ENCODE results near the gene TSSK3.
"Not testable (repeated sequence)": the region's sequence is repeated elsewhere in the genome, so short reads cannot be mapped to it uniquely, and the experiment has no call there.

TSSK3 gene

DNA sequence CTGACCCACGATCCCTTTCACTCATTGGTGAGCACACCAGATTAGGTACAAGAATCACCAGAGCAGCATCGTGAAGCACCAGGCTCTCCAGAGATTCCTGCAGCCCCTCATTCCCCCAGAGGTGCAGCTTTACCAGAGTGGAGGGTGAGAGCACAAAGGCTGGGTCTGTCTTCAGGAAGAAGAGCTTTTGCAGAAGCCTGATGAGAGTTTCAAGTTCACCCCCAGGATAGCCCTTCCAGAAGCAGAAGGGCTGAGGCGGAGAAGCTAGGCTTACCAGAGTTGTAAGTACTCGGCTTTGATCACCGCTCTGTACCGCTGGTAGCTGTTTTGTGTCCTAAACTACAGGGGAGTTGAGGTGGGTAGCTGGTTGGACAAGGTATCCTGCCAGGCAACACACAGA lies 3.1 kb downstream of the TSSK3 start:
- no peak for DNase-seq

DNA sequence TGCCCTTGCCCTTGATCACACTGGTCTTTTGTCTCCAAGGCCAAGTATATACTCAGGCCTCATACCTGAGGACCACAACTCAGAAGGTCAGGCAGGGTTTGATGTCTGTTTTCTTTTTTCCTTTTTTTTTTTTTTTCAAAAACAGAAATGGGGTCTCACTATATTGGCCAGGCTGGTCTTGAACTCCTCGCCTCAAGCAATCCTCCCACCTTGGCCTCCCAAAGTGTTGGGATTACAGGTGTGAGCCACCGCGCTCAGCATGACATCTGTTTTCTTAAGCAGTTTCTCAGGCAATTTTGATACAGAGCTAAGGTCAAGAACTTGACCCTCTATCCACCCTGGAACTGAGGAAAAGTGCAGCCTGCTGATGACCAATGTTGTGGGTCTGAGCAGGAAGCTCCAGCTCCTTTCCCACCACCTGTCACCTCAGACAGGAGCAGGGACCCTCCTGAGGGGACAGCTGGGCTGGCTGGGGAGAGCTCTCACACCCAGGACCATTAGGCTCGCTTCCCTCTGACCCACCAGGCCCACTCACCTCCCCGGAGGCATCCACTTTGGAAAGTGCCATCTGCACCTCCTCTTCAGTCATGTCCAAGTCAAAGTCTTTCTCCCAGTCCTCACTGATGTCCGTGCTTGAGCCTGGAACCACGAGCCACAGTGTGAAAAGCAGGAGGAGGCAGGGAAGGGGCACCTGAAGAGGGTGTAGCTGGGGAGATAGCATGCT lies 5.7 kb downstream of the TSSK3 start:
- no peak for DNase-seq

DNA sequence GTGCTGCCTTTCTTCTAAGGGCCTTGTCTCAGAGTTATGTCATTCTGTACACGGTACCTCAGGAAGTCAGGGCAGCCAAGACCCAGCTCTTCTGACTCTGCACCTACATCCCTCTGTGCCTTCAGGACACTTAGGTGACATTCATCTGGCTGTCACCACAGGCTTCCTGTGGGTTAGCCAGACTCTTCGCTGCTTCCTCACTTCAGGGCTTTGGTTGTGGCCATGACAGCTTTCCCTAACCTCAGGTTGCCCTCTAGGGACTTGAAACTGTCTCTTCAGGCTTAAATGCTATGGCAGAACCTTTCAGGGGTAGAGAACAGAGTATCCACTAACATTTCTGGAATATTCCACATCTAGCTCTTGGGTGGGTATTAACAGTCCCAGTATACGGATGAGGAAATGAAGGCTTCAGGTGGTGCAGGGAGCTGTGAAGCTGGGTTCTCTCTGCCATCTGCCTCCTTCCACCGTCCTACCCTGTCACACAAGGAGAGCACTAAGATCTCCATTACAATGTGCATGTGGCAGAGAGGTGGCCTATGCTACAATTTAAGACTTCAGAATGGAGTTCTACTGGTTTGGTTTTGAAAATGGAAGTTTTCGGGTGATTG lies 9.9 kb downstream of the TSSK3 start:
- no peak for DNase-seq

DNA sequence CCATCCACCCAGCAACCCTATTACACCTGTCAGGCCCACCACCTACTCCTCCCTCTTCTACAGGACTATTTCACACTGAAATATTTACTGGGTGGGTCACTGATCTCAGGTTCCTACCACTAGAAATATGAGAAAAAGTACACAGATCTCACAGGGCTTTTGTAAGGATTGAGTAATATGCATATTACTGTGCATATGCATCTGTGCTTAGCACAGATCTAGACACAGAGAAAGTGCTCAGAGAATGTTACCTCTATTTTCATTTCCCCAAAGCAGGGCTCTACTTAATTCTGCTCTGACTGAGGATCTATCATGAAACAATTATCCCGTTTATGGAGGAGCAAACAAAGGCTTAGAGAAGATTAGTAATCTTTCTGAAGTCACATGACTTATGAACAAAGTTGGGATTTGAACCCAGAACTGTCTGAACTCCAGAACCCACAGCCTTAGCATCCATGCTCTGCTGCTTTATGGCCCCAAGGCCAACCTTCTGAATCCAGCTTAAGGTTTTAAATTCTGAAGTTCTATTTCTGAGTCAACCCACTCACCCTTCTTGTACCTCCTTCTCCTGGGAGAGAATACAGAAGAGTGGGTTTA lies 11.8 kb downstream of the TSSK3 start:
- no peak for DNase-seq

DNA sequence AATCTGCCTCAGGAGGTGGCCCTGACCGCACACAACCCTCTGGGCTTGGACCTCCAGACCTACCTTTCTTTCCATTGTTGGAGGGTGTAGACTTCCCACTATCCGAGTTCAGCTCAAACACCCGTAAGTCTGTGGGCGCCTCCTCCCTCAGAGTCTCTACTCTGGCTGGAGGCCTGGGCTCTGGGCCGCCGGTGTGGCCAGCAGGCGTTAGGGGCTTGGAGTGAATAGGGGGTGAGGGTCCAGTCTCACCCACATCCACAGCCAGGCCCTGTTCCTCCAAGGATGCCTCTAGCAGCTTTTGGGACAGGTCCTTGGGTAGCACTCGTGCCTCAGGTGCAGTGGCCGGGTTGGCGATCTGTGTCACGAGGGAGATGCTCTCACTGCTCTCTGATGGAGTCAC lies 13.9 kb downstream of the TSSK3 start:
- no peak for DNase-seq

DNA sequence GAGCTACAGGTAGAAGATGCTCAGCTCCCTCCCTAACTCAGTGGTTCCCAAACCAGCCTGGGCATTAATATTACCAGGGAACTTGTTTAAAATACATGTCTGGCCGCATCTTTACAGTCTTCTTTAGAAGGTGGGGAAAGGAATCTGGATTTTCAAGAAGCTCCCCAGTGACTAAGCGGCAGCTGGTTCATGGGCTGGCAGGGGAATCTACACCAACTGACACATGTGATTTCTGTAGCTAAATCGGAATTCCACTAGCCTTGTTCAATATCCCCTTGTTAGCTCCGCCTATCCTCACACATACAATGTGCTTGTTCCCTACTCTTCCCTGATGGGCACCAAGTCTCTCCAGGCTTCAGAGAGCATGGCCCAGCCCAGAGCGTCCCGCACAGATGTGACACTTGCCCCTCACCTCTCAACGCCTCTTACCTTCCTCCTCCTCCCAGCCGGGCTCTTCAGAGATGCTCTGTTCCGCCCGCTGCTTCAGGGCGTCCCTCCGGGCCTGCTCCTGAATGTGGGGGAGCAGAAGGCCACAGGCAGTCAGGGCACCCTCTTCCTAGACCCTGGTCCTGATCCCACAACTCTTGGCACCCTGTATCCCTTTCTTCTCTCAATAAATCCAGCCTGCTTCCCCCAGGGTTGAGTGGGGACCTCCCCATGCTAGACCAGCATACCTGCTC lies 15.3 kb downstream of the TSSK3 start:
- DNase-seq, result no peak

DNA sequence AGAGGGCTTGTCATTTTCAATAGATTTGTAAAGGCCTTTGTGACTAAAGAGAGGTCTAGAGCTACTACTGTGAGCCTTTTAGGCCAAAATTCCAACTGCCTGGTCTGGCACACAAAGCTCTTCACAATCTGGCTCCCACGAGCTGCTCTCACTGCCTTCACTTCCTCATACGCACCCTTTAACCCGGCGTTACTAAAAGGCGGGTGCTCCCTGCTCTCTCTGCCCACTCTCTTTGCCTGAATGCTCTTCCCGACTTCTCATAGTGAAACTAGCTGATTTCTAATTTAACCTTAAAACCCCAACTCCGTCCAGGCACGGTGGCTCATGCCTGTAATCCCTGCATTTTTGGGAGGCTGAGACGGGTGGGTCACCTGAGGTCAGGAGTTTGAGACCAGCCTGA lies 17.7 kb downstream of the TSSK3 start:
- DNase-seq, result no peak

DNA sequence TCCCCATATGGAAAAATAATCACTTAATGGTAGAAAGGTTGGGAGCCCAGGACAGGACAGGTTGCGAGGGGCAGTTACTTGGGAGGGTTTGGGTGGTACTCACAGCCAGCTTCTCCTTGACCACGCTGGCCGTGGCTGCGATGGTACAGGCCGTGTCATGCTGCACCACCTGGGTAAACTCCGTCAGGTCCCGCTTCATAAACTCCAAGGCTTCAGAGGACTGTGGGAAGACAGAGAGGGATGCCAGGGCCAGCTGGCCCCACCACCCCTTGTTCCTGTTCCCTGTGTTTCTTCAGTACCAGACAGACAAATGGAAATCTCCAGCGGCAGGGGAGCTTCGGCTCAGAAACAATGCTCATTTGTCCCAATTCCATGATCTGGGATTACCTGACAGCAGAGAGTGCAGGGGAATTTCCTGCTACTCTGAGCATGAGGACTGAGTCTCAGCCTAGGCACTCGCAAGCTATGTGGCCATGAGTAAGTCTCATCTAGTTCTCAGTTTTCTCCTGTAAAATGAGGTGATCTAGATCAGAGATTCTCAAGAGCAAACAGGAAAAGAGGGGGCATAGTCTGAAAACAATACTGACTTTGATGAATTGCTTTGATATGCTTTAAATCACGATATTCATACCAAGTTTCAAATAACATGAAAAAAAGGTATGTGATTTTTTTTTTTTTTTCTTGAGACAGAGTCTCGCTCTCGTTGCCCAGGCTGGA lies 24.5 kb downstream of the TSSK3 start:
- no peak for DNase-seq

DNA sequence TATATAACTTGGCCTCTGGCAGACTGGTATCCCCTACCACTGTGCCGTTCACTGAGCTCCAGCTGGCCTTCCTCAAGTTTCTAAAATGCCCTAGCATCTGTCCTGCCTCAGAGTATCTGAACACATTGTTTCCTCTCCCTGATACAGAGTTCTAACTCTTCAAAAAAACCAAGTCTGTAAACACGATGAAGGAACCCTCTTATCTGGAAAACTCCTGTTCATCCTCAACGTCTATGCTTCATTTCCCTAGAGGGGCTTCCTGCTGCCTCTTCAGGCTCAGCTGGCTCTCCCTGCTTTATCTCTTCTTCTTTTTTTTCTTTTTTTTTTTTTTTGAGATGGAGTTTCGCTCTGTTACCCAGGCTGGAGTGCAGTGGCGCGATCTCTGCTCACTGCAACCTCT lies 26.3 kb downstream of the TSSK3 start:
- DNase-seq, result no peak

DNA sequence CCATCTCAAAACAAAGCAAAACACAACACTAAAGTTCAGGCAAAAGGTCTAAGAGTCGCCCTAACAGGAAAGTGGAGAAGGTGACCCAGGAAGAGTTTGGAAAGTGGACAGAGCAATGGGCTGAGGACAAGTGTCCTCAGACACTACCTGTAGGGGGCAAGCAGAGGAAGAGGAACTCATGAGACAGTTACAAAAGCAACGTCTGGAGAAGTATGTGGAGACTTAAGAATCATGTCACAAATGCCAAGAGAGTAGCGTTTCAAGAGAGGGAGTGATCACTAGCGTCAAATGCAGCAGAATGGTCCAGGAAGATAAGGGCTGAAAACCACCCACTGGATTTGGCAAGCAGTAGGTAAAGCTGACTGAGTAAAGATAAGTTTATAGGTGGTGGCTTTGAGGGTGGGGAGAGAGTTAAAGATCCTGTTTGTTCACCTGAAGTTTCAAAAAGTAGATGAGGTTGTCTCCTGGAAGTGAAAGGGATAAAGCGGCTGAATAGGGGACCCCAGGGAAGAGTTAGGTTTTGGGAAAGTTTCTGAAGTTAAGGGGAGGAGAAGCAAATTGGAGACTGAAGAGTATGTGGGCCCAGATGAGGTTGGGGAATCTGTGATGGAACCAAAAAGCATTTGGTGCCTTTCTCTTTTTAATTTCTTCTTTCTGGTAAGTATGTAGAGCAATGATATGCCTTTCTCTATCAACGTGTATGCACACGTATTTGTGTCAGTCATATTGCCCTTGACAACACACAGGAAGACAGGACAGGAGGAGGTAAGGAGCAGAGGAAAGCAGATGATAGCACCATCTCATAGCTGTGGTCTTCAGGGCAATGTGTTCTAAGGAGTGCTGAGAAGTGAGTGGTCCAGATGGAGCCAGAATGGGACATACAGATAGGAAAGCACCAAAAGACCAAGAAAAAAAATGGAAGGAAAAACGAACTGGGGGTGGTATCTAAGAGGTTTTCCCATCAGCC lies 28.8 kb downstream of the TSSK3 start:
- DNase-seq, result no peak

DNA sequence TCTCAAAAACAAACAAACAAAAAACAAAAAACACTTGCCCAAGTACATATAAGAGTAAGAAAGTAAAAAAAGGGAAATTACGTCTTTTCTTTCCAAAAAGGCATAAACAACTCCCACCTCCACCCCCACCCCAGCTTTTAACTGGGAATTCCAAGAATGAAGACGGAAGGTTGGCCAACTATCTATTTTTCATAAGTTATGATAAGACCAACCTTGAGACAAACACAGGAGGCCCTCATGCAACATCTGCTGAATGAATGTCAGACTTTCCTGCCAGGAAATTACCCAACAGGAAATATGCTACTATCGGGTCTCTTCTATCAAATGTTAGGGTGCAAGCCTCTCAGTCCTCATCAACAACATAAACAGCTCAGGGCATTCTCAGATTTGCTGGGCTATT lies 30.0 kb downstream of the TSSK3 start:
- no peak for DNase-seq

DNA sequence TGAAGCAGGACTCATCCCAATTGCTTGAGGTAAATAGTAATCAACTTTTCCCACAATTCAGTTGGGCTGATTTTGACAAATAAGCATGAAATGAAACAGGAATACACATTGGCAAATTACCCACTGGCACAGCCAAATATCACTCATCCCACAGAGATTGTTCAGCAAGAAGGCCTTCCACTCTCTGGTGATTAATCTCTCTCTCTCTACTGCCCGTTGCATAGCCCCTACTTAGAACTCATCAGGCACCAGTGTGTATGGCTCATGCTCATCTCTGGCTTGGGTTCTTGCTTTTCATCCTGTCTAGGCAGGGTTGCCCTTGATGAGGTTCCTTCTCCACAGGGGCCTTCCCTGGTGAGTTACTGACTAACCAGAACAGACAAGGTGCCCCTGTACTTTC lies 30.8 kb downstream of the TSSK3 start:
- no peak for DNase-seq

DNA sequence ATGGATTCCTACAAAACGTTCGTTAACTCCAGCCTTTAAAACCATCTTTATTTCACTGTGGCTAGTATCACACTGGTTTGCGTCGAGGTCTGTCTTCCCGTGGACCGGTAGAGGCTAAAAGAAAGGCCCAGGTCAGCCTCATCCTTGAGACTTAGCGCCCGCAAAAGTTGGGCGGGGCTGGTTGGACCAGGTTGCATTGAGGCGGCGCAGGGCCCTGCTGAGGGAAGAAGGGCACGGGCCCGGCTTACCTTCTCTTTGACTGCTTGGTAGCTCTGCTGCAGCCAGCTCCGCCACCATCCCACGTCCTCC lies 31.4 kb downstream of the TSSK3 start:
- DNase-seq, result no peak

DNA sequence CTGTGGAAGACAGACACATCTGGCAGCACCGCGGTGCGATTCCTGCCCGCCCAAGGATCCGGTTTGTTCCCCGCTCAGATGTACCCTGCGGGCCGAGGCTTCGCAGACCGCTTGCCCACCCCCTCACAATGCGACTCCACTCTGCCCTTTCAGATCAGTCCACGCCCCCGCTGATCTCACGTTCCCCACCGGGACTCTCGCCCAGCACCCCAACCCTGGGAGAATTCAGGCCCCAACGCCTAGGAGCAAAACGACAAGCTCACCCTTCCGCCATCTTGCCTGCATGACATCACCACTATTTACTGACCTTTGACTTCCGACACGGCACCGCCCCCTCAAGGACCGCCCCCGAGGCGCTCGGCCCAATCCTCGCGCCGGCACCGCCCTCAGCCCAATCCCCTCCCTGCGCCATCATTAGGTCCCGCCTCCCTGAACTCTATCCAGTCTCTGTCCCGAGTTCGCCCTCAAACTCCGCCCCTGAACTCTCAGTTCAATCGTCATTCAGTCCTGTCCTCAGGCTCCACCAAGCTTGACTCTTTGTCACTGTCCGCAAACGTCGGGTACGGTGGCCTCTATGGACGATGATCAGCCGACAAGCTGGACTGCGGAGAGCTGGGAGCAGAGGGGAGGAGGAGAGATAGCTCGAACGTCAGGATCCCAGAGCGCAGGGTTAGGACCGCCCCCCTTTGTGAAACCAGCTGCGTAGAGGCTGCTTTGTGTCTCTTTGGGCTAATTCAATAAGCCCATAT lies 32.0 kb downstream of the TSSK3 start, which contains the start of gene BSDC1:
Gene BSDC1, minus strand, starts transcription at position 301 of the 749 bp plus-strand sequence. Its CDS starts 27 bp downstream, at position 274.
- DNase-seq, result peak; percentile 99

DNA sequence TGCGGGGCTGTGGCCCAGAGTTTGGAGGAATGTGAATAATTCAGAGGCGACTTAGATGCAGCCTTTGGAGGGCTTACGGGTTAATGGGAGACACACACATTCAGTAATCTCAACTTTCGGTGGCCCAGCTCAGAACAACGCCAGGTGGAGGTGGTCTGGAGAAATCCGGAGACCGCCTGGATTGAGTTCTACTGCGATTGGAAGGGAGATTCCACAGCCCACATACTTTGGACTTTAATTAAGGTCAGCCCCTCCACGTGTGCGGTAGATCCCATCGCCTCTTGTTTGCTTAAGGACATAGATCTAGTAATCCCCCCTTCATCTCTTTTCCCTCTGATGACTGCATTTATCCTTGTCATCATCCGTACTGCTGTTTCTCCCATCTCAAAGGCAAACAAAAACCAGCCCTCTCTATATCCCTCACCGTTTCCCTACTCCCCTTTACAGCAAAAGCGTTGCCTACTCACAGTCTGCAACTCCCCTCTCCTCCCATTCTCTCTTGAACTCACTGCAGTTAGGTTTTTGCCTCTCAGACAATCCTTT lies 32.6 kb downstream of the TSSK3 start:
- no peak for DNase-seq

DNA sequence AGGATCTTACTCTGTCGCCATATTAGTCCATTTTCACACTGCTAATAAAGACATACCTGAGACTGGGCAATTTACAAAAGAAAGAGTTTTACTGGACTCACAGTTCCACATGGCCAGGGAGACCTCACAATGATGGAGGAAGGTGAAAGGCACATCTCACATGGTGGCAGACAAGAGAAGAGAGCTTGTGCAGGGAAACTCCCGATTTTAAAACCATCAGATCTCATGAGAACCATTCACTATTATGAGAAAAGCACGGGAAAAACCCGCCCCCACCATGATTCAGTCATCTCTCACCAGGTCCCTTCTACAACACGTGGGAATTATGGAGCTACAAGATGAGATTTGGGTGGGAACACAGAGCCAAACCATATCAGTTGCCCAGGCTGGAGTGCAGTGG lies 34.2 kb downstream of the TSSK3 start:
- DNase-seq, result not testable (repeated sequence)

DNA sequence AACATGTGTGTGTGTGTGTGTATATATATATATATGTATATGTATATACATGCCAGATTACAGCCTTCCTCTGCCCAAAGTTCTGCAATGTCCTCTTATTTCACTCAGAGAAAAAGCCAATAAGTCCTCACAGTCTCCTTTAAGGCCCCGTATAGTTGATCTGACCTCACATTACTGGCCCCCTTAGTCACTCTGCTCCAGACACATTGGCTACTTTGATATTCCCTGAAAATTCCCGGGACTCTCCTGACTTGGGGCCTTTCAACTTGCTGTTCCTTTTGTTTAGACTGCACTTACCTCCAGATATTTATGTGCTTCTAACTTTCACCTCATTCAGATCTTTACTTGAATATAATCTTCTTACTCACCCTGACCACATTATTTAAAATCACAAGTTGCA lies 36.1 kb downstream of the TSSK3 start:
- DNase-seq, result no peak

DNA sequence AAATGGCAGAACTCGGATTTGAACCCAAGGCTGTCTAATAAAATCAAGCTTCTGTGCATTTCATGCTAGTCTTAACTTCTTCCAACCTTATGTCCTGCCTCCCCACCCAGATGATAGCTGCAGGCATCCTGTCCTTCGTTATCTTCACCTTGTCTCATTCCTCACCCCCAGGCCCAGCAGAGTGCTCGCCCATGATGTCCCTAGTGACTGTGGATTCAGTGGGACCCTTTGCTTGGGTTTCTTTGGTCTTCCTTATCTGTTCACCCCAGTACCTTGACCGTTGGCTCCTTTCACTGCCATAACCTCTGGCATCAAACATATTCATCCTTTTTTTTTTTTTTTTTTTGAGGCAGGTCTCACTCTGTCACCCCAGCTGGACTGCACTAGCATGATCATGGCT lies 37.5 kb downstream of the TSSK3 start:
- no peak for DNase-seq

DNA sequence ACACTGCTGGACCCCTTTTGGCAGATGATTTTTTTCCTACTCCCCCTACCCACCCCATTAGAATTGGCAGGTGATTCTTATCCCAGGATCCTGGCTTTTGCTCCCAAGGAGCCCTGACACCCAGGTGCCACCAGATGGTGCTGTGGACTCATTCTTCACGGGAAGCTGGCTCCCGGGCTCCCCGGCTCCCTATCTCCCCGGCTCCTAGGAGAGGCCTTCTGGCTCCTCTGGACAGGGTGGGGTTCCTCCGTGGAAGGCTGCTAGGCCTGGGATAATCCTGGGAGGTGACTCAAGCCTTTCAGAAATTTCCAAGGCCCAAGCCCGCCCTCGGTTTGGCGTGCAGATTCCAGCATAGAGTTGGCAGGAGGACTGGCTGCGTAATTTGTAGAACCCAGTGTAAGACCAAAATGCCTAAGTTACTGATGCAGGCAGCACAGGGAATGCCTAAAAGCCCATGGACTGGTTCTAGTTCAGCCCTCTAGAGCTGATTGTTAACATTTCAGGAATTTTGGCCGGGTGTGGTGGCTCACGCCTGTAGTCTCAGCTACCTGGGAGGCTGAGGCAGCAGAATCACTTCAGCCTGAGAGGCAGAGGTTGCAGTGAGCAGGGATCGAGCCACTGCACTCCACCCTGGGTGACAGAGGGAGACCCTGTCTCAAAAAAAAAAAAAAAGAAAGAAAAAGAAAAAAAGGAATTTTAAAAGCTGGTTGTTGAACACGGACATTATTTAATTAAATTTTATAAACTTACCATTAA lies 38.7 kb downstream of the TSSK3 start:
- DNase-seq, result peak in 1 of 2 experiments; percentile 46

DNA sequence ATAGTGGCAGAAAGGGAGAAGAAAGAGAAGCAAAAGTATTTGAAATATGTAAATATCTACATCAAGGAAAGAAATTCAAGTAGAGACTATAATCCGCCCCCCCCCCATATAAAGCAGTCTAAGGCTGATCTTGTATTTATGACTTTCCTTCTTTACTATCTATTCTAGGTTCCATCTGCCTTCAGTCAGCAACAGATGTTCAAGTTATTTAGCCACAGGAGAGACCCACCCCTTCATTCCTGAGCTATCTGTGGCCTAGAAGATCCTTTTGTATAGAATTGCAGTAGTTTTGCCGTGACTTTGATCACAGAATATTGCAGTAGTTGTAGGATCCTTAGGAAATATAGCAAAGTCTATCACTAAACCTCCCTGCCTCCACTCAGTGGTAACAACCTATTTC lies 42.6 kb downstream of the TSSK3 start:
- no peak for DNase-seq
